H1 (cell line): ENCODE measurements around the gene BTN2A1. TPM values are rescaled to one million over a fixed set of nuclear protein-coding genes. Genes with fewer than 3 reads are reported as not detected.

Source experiments
- CTCF ChIA-PET: fragments of 300-600 bp; sonication (Branson Sonifier 250); formaldehyde crosslinking; loops from one replicate; lab custom pipeline; 2021; ENCODE audit not compliant: partially characterized antibody; lab: Charles Lee
- POLR2A ChIA-PET: fragments of 300-600 bp; sonication (Branson Sonifier 250); formaldehyde crosslinking; loops from one replicate; lab custom pipeline; 2021; ENCODE audit warnings: inconsistent platforms; ENCODE audit not compliant: partially characterized antibody; lab: Charles Lee
- DNase-seq, 2 experiments: peaks; one replicate each; pipeline versions ENCODE4 v3.0.0 to v3.0.0-alpha.2; 2010 to 2022; ENCODE audit warnings: low spot score in 2 of 2, low read depth in 1 of 2, mixed read lengths in 1 of 2
- FAIRE-seq: peaks from 2 replicates; lab custom pipeline; 2011; peaks lifted over from hg19 to GRCh38; lab: Jason Lieb, UNC
- H2AFZ ChIP-seq: 2 replicates; pipeline ENCODE4 v1.8.1; 2012; ENCODE audit warnings: low read length, inconsistent platforms
- H2AK5ac ChIP-seq: 2 replicates; pipeline ENCODE4 v1.6.1; 2013; ENCODE audit warnings: low read depth, low read length
- H2BK120ac ChIP-seq: replicated peaks from 2 replicates; pipeline ENCODE3; 2013; ENCODE audit warnings: low read depth, low read length, inconsistent platforms
- H2BK12ac ChIP-seq: 2 replicates; pipeline ENCODE4 v1.6.1; 2013; ENCODE audit warnings: low read depth, low read length
- H2BK15ac ChIP-seq: 2 replicates; pipeline ENCODE4 v1.6.1; 2013; ENCODE audit warnings: low read length
- H2BK20ac ChIP-seq: 2 replicates; pipeline ENCODE4 v1.6.1; 2013; ENCODE audit warnings: low read length
- H2BK5ac ChIP-seq: 2 replicates; pipeline ENCODE4 v1.6.1; 2013; ENCODE audit warnings: low read depth, low read length
- H3K14ac ChIP-seq: 2 replicates; pipeline ENCODE4 v1.6.1; 2013; ENCODE audit warnings: inconsistent platforms; ENCODE audit not compliant: insufficient read length
- H3K18ac ChIP-seq: 2 replicates; pipeline ENCODE4 v1.6.1; 2013; ENCODE audit warnings: low read length; ENCODE audit errors: extremely low read depth
- H3K23ac ChIP-seq: 2 replicates; pipeline ENCODE4 v1.6.1; 2013; ENCODE audit warnings: inconsistent platforms; ENCODE audit not compliant: insufficient read length
- H3K23me2 ChIP-seq: 2 replicates; pipeline ENCODE4 v1.6.1; 2013; ENCODE audit warnings: low read depth, low read length
- H3K27ac ChIP-seq: 2 replicates; pipeline ENCODE4 v1.6.1; 2011; ENCODE audit warnings: low read depth, low read length, inconsistent platforms
- H3K27me3 ChIP-seq, 4 experiments: replicated peaks in 1 of 4; 1 replicate in 1 of 4; 2 replicates in 3 of 4; pipeline versions ENCODE4 v1.6.1 to v1.8.1; 2011 to 2013; ENCODE audit warnings: low read length in 3 of 4, mild to moderate bottlenecking in 3 of 4, inconsistent platforms in 2 of 4, mixed read lengths in 2 of 4, moderate library complexity in 1 of 4; ENCODE audit not compliant: control insufficient read depth in 3 of 4, insufficient read depth in 3 of 4; ENCODE audit errors: extremely low read depth in 1 of 4
- H3K36me3 ChIP-seq, 4 experiments: 2 replicates each; pipeline versions ENCODE4 v1.6.1 to v1.8.1; 2011 to 2013; ENCODE audit warnings: mild to moderate bottlenecking in 4 of 4, low read length in 3 of 4, moderate library complexity in 2 of 4, control low read depth in 1 of 4, inconsistent platforms in 1 of 4; ENCODE audit not compliant: insufficient read depth in 4 of 4, control insufficient read depth in 2 of 4
- H3K4ac ChIP-seq: replicated peaks from 2 replicates; pipeline ENCODE3; 2013; ENCODE audit warnings: low read length, low read depth, mixed read lengths, inconsistent platforms; ENCODE audit not compliant: insufficient read length
- H3K4me1 ChIP-seq, 4 experiments: replicated peaks in 1 of 4; 1 replicate in 1 of 4; 2 replicates in 3 of 4; pipeline versions ENCODE4 v1.6.1 to v1.8.1; 2011 to 2013; ENCODE audit warnings: low read length in 3 of 4, inconsistent platforms in 2 of 4, mixed read lengths in 1 of 4; ENCODE audit not compliant: insufficient read depth in 4 of 4, control insufficient read depth in 3 of 4
- H3K4me2 ChIP-seq, 2 experiments: 2 replicates each; pipeline versions ENCODE4 v1.6.1 to v1.8.1; 2011 to 2013; ENCODE audit warnings: low read depth in 2 of 2, low read length in 2 of 2, control low read depth in 1 of 2, inconsistent platforms in 1 of 2, mild to moderate bottlenecking in 1 of 2; ENCODE audit not compliant: insufficient read depth in 1 of 2
- H3K4me3 ChIP-seq, 4 experiments: fragments of 200-600, 300-600 bp in 1 of 4; sonication (generic), shearing (Covaris generic), sonication (Bioruptor Twin) in 1 of 4; 2 replicates each; pipeline versions ENCODE4 v1.5.1 to v1.8.1; 2011 to 2016; ENCODE audit warnings: low read length in 4 of 4, low read depth in 3 of 4, control low read depth in 2 of 4, inconsistent platforms in 2 of 4, mild to moderate bottlenecking in 2 of 4, mixed read lengths in 1 of 4, moderate library complexity in 1 of 4; ENCODE audit not compliant: insufficient read depth in 2 of 4; ENCODE audit errors: extremely low read depth in 1 of 4
- H3K56ac ChIP-seq: replicated peaks from 2 replicates; pipeline ENCODE3; 2013; ENCODE audit warnings: low read depth, mild to moderate bottlenecking, mixed read lengths, low read length, inconsistent platforms; ENCODE audit not compliant: insufficient read length
- H3K79me1 ChIP-seq: 2 replicates; pipeline ENCODE4 v1.6.1; 2013; ENCODE audit warnings: low read depth, low read length, control low read depth
- H3K79me2 ChIP-seq, 2 experiments: 2 replicates each; pipeline versions ENCODE4 v1.6.1 to v1.8.1; 2012 to 2013; ENCODE audit warnings: low read length in 2 of 2, mild to moderate bottlenecking in 2 of 2, inconsistent platforms in 1 of 2; ENCODE audit not compliant: insufficient read depth in 2 of 2, control insufficient read depth in 1 of 2
- H3K9ac ChIP-seq, 4 experiments: replicated peaks in 1 of 4; 1 replicate in 1 of 4; 2 replicates in 3 of 4; pipeline versions ENCODE4 v1.6.1 to v1.8.1; 2011 to 2013; ENCODE audit warnings: low read depth in 3 of 4, low read length in 3 of 4, control low read depth in 2 of 4, mild to moderate bottlenecking in 2 of 4, moderate library complexity in 2 of 4, inconsistent platforms in 1 of 4; ENCODE audit errors: extremely low read depth in 1 of 4
- H3K9me3 ChIP-seq, 2 experiments: 2 replicates each; pipeline versions ENCODE4 v1.6.1 to v1.8.1; 2012 to 2013; ENCODE audit warnings: mild to moderate bottlenecking in 2 of 2, moderate library complexity in 2 of 2, control low read depth in 1 of 2, inconsistent platforms in 1 of 2, low read depth in 1 of 2, low read length in 1 of 2, mixed read lengths in 1 of 2; ENCODE audit not compliant: insufficient read depth in 2 of 2
- H4K20me1 ChIP-seq, 2 experiments: replicated peaks in 1 of 2; 2 replicates each; pipeline versions ENCODE3 to v1.8.1; 2011 to 2013; ENCODE audit warnings: inconsistent platforms in 2 of 2, low read length in 2 of 2, mild to moderate bottlenecking in 1 of 2; ENCODE audit not compliant: insufficient read depth in 2 of 2, control insufficient read depth in 1 of 2
- H4K5ac ChIP-seq: 2 replicates; pipeline ENCODE4 v1.6.1; 2013; ENCODE audit warnings: low read length, low read depth, mixed read lengths, inconsistent platforms; ENCODE audit not compliant: insufficient read length
- H4K8ac ChIP-seq: 2 replicates; pipeline ENCODE4 v1.8.0; 2013; ENCODE audit warnings: mild to moderate bottlenecking, moderate library complexity, low read length, inconsistent platforms; ENCODE audit not compliant: insufficient read depth; ENCODE audit errors: extremely low read depth
- H4K91ac ChIP-seq: replicated peaks from 2 replicates; pipeline ENCODE3; 2013; ENCODE audit warnings: low read length, mixed read lengths, inconsistent platforms; ENCODE audit not compliant: insufficient read length
- ASH2L ChIP-seq: fragments of 200-600, 300-600 bp; sonication (generic); IDR thresholded peaks from one replicate; pipeline ENCODE4 v1.7.1; 2017; ENCODE audit warnings: low read length
- JUN ChIP-seq: IDR thresholded peaks from 2 replicates; pipeline ENCODE4 v1.6.1; 2011; ENCODE audit warnings: low read depth, mild to moderate bottlenecking, improper control_type of control experiment, low read length
- RFX5 ChIP-seq: IDR thresholded peaks from 2 replicates; pipeline ENCODE4 v1.6.1; 2011; ENCODE audit warnings: low read depth, low read length, improper control_type of control experiment, borderline replicate concordance
- RNF2 ChIP-seq: fragments of 200-900, 300-1000 bp; sonication (generic); IDR thresholded peaks from 2 replicates; pipeline ENCODE4 v1.7.1; 2016; ENCODE audit warnings: borderline replicate concordance, low read depth, mild to moderate bottlenecking, antibody characterized with exemption, low read length; ENCODE audit not compliant: poor library complexity, severe bottlenecking; ENCODE audit errors: missing control alignments
- SIRT6 ChIP-seq: IDR thresholded peaks from one replicate; pipeline ENCODE4 v1.7.1; 2012; ENCODE audit warnings: low read length, inconsistent platforms
- WGBS, 2 experiments: shearing (Covaris generic) in 1 of 2; methylation state at CpG; one replicate each; pipeline versions ENCODE4 v1.1.6 to v1.1.7; 2013 to 2015; ENCODE audit warnings: low lambda C conversion rate in 2 of 2, mixed read lengths in 2 of 2, inconsistent platforms in 1 of 2, low coverage in 1 of 2, missing lambda C conversion rate in 1 of 2; ENCODE audit not compliant: insufficient replicate concordance in 2 of 2, insufficient coverage in 1 of 2, insufficient read length in 1 of 2; ENCODE audit errors: extremely low coverage in 1 of 2, missing lambda C conversion rate in 1 of 2; 5-methylcytosine and 5-hydroxymethylcytosine counted together
- polyA plus RNA-seq, 7 experiments: library from polyadenylated mRNA; depleted of rRNA in 3 of 7; stranded (reverse) in 5 of 7; unstranded in 2 of 7; fragments of >200 nt in 5 of 7; fragments of 200-250 nt in 2 of 7; gene quantifications; 1 replicate in 5 of 7; 2 replicates in 1 of 7; 4 replicates in 1 of 7; pipeline versions ENCODE4 v1.2.1 to v1.2.3, GENCODE V29; 2011 to 2013; ENCODE audit warnings: missing spikeins in 2 of 7, mixed read lengths in 2 of 7
- total RNA-seq: library from RNA; stranded (reverse); fragmentation: NEBNext Ultra II Directional; extraction: Animal tissue kit (Norgen Biotek cat#: 25700); gene quantifications from 2 replicates; pipeline ENCODE4 v1.2.1, GENCODE V29; 2021
- TF ChIP-seq, protein P1 (sequence below): IDR thresholded peaks from 2 replicates; pipeline ENCODE4 v1.6.1; 2011; ENCODE audit warnings: low read depth, mild to moderate bottlenecking, low read length; ENCODE audit not compliant: insufficient read depth

Gene BTN2A1
- total and polyA plus RNA-seq, 2 of the 8 experiments (the other 6 are each of a cell fraction or from before 2014, with no cell fraction given), result 8.7 to 11.0 TPM

DNA sequence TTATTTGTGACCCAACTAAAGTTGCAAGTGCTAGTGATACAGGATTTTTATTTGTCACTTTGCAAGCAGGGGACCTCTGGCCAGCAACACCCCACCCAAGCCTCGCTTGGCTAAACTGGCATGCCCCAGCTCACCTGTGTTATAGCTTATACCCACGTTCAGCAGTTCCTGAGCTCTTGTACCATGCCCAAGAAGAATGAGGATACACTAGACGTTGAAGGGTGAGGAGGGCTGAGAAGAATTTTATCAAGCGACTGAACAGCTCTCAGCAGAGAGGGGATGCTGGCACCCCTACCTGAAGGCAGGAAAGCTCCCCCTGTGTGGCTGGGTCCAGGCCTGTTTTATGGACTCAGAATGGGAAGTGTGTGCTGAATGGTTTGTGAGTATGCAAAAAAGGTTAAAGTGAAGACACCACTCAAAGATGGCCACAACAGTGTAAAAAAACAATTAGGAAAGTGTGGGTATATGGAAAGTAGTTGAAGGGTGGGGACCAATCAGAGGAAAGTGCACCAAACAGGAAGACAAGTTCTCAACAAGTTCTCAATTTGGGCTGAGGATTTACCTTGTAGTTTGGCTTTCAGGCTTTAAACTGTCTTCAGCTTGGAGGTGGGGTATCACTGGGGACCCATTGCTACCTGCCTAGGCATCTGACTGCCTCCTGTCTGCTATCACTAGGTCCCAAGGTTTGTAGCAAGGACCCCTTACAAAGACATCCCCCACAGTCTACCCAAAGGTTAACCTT, 15.0 kb downstream of the BTN2A1 start:
- Histone ChIP-seq H3K4ac (no peak overlapping the region), H2AFZ (no peak overlapping the region), H3K56ac (no peak overlapping the region), H3K79me1 (no peaks in the 10 kb centered on the region), H3K4me2 (no peak overlapping the region), H3K4me3 (no peak overlapping the region), H2BK120ac (no peak overlapping the region), H3K9me3 (no peaks in the 10 kb centered on the region), H3K27me3 (no peaks in the 10 kb centered on the region)
- WGBS, 2 experiments, result 78% methylated on average over 4 of the region's 4 CpGs; no CpG with 5 or more reads in 1 of the 2 experiments
- CTCF ChIA-PET, result interaction anchor here (0.5 kb wide), 1 partner anchor 122 kb away, joined by 4 read pairs; no protein-coding TSS in a partner anchor
- DNase-seq, result no peak
- TF ChIP-seq ASH2L, result no peak
- TF ChIP-seq, protein P1, sequence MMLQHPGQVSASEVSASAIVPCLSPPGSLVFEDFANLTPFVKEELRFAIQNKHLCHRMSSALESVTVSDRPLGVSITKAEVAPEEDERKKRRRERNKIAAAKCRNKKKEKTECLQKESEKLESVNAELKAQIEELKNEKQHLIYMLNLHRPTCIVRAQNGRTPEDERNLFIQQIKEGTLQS, result no peak
- TF ChIP-seq RFX5, result 0 out of 2 replicates have a peak, but pooled peaks have one; percentile 10
- no peak for TF ChIP-seq RNF2
- TF ChIP-seq SIRT6, result no peak
- no peak for TF ChIP-seq JUN
- TF ChIP-seq, all 59 proteins: peak for 1
- H2BK15ac ChIP-seq, result no peak overlapping the region
- H3K9ac ChIP-seq, result no peak overlapping the region
- H4K91ac ChIP-seq, result no peak overlapping the region
- H3K23me2 ChIP-seq, result no peaks in the 10 kb centered on the region
- H3K4me1 ChIP-seq, result peaks cover 6 to 14% (median 10%) of the 10 kb centered on the region in 4 experiments; a peak in 5 of 7 replicates
- H2BK5ac ChIP-seq, result no peak overlapping the region
- H3K36me3 ChIP-seq, result peaks cover 0 to 20% (median 6%) of the 10 kb centered on the region in 4 experiments; a peak in 4 of 8 replicates
- no peak overlapping the region for H3K18ac ChIP-seq
- H4K8ac ChIP-seq, result no peak overlapping the region
- FAIRE-seq, result no peak
- H3K23ac ChIP-seq, result no peak overlapping the region
- no peaks in the 10 kb centered on the region for H4K20me1 ChIP-seq
- no peak overlapping the region for H2BK12ac ChIP-seq
- H2BK20ac ChIP-seq, result no peak overlapping the region
- no peak overlapping the region for H4K5ac ChIP-seq
- no peak overlapping the region for H2AK5ac ChIP-seq
- no peaks in the 10 kb centered on the region for H3K79me2 ChIP-seq
- POLR2A ChIA-PET, result interaction anchor here (0.6 to 0.8 kb wide), 2 partner anchors 13 to 16 kb away, joined by 3 read pairs; no protein-coding TSS in a partner anchor
- no peak overlapping the region for H3K14ac ChIP-seq
- no peak overlapping the region for H3K27ac ChIP-seq
